ENCODE measurements around the gene KCNJ8.
"Not testable (repeated sequence)": the region's sequence is repeated elsewhere in the genome, so short reads cannot be mapped to it uniquely, and the experiment has no call there.

The KCNJ8 gene

GRCh38 chr12:21782723-21783122, 8.2 kb upstream of the KCNJ8 start:
- not testable (repeated sequence) for DNase-seq

DNA sequence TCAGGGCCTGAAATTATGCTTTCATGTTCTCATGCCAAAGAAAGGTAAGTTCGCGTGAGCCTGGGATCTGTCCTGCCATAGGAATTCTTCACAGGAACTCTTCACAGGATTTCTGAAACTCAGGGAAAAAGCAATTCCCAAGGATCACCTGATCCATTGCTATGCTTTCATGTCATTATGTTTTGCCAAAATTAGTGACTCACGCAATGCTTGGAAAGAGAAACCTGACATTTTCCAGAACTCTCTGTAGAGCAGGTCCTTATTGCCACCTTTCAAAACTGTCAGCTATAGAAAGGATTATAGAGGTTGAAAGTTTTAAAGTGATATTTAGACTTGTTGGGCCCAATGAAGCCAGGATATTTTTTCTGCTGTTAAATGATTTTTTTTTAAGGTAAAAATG, 6.3 kb upstream of the KCNJ8 start:
- no peak for DNase-seq

GRCh38 chr12:21776175-21776574, 1.7 kb upstream of the KCNJ8 start:
- DNase-seq, result no peak

DNA sequence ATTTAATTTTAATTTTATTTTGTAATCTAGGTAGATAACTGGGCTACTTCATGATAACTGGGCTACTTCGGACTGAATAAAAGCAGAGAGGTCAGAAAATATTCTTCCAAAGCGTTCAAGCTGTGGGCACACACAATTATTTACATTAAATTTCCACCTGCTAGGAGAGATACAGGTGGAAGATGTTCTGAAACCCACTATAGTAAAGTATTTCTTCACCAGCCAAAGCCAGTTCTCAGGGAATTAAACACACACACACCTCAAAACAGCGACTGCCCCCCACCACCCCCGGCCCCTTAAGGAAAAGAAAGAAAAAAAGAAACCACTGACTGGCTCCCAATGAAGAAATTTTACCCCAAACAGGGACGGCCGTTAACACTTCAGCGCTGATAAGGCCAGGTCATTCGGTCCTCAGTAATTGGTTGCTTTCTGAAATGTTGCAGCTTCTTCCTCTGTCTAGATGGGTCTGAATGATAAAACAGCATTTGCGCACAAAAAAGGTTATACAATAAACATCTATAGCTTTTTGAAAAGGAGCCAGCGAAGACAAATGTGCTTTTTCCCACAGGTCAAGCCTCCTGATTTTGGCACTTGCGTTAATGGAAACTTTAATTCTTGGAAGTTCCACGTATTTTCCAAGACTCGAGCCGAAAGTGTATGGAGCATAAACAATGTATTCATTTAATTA, 771 bp upstream of the KCNJ8 start:
- no peak for DNase-seq

DNA sequence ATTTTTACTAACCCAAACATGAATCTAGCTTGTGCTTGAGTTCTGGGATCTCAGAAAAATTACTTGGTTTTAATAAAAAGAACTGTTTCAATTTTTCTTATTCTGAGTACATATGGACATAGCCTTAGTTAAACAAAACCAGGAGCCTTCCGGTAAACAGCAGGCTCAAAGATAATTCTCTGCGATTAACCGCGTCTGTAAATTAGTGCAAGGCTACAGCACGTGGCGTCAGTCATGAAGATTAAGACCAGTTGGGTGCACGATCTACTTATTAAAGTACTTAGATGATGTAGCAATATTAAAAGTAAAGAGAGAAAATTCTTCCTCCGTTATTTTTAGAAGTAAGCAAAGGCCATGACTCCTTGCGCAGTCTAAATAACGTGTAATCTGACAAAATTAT, 700 bp downstream of the KCNJ8 start:
- no peak for DNase-seq

DNA sequence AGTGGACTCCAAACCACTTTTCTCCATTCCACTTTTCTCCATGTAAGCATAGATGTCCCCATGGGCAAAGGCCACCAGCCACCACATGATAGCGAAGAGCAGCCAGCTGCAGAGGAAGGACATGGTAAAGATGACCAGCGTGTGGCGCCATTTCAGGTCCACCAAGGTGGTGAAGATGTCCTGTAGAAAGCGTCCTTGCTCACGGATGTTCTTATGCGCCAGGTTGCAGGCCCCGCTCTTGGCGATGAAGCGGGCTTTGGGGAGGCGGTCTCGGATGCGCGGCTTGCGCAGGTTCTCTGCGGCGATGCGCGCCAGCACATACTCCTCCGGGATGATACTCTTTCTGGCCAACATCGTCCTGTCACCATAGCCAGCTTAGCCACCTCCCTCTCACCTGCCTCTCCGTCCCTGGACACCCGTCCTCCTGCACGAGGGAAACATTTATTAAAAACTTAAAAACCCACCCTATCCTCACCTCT, 1.2 kb downstream of the KCNJ8 start:
- DNase-seq, result no peak

DNA sequence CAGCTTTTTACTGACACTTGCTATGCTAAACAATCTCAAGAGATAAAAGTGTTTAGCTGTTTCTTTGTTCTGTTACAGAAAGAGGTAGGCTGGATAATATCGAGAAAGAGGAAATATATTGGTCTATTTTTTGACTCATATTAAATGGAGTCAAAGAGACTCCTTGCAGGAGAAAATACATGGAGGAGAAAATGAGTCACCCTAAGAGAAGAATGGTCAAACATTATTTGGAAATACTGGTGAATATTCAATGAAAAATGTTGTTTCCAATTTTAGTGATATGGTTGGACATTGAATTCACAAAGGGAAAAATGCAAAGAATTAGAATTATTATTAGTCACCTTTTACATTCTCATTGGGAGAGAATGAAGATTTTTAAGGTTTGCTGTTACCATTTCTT, 3.2 kb downstream of the KCNJ8 start:
- no peak for DNase-seq

- DNase-seq, result no peak
These were observed 5.2 kb downstream of the KCNJ8 start for GRCh38 chr12:21769307-21769706.

GRCh38 chr12:21766403-21766802, 8.1 kb downstream of the KCNJ8 start:
- DNase-seq, result no peak

GRCh38 chr12:21764950-21765349, 9.6 kb downstream of the KCNJ8 start:
- no peak for DNase-seq

DNA sequence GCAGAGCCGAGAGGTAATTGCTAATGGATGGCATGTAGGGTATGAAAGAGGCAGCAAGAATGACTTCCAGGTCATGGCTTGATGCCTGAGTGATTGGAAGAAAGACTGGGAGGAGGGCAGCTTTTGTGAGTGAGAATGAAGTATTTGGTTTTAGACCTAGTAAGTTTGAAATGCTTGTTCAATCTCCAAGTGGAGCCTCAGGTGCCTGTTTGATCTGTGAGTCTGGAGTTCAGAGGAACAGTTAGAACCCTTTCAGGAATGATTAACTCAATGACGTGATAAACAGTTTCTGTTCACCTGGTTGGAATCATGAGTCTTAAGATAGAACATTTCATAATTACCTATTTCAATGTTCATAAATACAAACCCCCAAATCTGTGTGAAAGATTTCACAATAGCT, 10.4 kb downstream of the KCNJ8 start:
- DNase-seq, result no peak

- no peak for DNase-seq
These were observed 11.0 kb downstream of the KCNJ8 start for GRCh38 chr12:21763531-21763930.

DNA sequence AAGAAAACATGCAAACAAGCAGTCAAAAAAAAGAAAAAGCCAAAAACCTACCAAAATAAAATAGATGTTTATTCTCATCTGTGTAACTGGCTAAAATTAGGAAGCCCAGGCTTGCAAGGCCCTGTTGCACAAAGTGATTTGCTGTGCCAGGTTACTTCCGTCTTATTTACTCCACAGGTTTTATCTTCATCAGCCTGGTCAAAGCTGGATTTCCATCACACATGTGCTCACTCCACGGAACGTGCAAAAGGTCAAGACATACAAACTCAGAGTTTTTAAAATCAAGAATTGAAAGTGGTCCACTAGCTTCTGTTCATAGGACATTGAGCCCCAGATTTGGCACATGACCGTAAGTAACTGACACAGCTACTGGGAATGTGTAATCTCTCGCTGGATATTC, 14.8 kb downstream of the KCNJ8 start:
- DNase-seq, result no peak

DNA sequence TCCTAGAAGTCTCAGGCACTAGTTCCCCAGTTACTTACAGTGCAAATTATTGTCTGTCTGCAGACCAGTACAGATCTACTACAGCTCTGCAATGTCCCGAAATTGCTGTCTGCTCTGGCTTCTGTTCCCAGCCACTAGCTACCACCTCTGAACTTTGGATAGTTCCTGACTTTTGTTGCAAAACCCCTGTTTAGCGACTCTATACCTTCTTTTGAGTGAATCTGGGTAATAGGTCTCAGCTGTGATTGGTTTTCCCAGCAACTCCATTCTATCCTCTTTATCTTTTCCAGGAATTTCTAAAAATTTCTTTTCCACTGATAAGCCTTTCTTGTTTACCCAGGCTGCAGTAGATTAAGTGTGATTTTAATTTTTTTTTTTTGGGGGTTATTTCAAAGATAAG, 16.8 kb downstream of the KCNJ8 start:
- no peak for DNase-seq

GRCh38 chr12:21756699-21757098, 17.8 kb downstream of the KCNJ8 start:
- no peak for DNase-seq

GRCh38 chr12:21751517-21751916, 23.0 kb downstream of the KCNJ8 start:
- DNase-seq, result no peak

GRCh38 chr12:21745258-21745657, 29.2 kb downstream of the KCNJ8 start:
- DNase-seq, result no peak

GRCh38 chr12:21731144-21731543, 43.4 kb downstream of the KCNJ8 start:
- no peak for DNase-seq

- no peak for DNase-seq
These were observed 48.8 kb downstream of the KCNJ8 start for GRCh38 chr12:21725731-21726130.

GRCh38 chr12:21718944-21719650, 55.4 kb downstream of the KCNJ8 start:
- DNase-seq, result no peak

- no peak for DNase-seq
These were observed 56.1 kb downstream of the KCNJ8 start for GRCh38 chr12:21718403-21718802.

DNA sequence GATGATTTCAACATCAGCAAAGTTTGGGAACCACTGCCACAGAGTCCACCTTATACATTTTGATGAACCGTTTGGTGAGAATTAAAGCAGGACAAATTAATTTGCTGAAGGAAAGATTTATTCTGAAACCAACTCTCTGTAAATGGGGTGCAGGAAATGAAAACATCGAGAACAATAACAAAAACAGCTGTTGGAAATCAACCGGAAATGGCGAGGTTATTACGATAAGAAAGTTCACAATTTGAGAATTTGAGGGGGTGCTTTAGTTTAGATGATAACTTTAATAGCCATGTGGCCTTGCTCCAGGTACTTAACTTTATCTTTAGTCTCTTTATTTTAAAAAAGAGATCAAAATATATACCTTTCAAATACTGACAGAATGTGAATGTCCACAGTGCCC, 56.7 kb downstream of the KCNJ8 start:
- no peak for DNase-seq

- no peak for DNase-seq
These were observed 59.1 kb downstream of the KCNJ8 start for GRCh38 chr12:21715386-21715785.

Measured in activated CD8-positive, alpha-beta memory T cell treated with anti-CD3 and anti-CD28 coated beads for 24 hours (primary cell).